CD4-positive, alpha-beta T cell treated with Interleukin-2 at 100 ng/mL for 4 hours (primary cell): Measurements from ENCODE around the gene ZNG1F.
"Not testable (repeated sequence)": the region's sequence is repeated elsewhere in the genome, so short reads cannot be mapped to it uniquely, and the experiment has no call there.

ENCODE experiments used
- DNase-seq: peaks from one replicate; pipeline ENCODE4 v3.0.0-alpha.2; 2020; ENCODE audit warnings: low spot score

Gene ZNG1F

DNA sequence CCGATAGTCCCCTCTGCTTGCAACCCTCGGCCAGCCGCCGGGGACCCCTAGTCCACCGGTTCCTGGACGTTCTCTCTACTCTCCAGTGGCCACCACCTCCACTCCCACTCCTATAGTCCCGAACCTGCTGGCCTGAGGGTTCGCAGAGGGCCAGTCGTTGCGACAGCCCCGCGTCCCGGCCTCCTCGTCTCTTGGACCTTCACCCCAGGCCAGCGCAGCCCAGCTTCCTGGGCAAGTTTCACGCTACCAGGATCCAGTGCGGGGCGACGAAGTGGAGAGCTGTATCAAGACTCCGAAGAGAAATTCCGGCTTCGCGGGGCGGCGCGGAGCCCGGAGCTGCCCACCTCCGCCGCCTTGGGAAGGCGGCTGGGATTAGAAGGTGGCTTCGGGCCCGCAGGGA is 65.7 kb downstream of the ZNG1F start:
- not testable (repeated sequence) for DNase-seq

DNA sequence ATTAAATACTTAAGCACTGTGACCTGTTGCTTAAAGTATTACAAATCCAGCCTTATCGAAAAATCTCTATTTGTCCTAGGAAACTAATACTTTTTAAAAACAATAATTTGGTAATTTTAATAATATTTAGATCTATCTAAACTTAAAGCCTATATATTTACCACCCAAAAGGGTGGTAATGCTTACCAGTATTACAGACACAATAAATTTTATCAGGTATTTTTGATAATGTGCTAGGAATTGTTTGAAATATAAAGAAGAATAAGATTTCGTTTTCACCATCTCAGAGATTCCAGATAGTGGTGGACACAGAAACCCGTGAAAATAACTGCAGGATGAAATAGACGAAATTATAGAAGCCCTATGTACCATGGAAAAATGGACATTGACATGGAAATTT is 68.4 kb downstream of the ZNG1F start:
- DNase-seq = not testable (repeated sequence)

DNA sequence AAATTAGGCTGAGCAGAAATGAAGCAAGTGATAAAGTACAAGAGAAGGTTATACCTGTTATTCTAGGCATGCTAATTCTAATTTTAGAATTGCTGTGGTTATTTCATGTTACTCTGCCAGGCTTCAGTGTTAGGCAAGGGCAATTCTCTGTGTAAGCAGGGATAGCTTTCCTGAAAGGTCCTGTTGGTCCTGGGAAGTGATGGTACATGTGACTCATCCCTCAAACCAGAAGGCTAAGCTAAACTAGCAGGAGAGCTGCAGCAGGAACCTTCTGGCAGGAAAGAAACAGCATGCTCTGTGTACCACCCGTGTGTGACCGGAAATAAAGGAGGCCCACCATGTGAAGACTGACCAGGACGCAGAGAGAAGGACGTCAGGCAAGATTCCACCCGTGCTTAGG is 69.4 kb downstream of the ZNG1F start:
- DNase-seq = not testable (repeated sequence)

DNA sequence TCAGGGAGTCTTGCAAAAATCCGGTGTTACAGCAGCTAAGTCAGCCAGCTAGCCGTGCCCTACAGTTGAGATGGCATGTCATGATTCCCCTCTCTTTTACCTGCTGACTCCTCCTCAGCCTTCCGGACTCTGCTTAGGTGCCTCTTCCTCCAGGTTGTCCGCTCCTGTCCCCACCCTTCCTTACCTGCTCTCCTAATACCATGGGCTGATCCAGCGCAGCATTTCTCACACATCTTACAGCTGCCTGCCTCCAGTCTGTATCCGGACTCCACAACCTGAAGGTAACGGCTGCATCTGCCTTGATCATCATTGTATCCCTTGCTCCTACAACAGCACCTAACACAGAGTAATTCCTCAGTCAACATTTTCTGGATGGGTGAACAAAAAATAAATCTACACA is 69.8 kb downstream of the ZNG1F start:
- DNase-seq = not testable (repeated sequence)

DNA sequence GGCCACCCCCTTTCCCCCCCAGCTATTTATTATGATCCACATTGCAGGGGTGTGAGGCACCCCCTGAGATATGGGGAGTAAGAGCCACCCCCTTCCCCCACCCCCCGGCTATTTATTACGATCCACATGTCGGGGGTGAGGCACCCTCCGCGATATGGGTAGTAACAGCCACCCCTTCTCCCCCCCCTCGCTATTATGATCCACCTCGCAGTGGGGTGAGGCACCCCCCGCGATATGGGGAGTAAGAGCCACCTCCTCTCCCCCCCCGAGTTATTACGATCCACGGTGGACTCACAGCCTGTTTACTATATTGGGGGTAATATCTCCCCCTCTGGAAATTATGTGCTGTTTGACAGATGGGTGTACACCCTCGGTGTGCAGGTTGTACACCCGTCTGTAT is 75.8 kb downstream of the ZNG1F start:
- not testable (repeated sequence) for DNase-seq

DNA sequence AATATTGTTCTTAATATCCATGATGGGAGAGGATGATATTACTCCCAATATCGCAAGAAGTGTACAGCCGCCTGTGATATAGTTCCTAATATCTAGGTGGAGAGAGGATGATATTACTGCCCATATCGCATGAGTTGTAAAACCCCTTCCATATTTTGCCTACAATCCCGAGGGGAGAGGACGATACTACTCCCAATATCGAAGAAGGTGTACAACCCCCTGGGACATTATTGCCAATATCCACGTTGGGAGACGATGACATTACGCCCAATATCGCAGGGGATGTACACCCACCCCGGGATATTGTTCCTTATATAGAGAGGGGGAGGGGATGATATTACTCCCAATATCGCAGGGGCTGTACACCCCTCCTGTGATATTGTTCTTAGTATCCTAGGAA is 77.7 kb downstream of the ZNG1F start:
- not testable (repeated sequence) for DNase-seq

DNA sequence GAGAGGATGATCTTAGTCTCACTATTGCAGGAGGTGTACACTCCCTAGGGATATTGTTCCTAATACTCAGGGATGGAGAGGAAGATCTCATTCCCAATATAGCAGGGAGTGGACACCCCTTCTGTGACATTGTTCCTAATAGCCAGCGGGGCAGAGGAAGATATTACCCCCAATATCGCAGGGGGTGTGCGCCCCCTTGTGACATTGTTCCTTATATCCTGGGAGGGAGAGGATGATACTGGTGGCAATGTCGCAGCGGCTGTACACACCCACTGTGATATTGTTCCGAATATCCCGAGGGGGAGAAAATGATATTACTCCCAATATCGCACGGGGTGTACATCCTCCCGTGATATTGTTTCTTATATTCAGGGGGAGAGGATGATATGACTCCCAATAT is 78.2 kb downstream of the ZNG1F start:
- not testable (repeated sequence) for DNase-seq

DNA sequence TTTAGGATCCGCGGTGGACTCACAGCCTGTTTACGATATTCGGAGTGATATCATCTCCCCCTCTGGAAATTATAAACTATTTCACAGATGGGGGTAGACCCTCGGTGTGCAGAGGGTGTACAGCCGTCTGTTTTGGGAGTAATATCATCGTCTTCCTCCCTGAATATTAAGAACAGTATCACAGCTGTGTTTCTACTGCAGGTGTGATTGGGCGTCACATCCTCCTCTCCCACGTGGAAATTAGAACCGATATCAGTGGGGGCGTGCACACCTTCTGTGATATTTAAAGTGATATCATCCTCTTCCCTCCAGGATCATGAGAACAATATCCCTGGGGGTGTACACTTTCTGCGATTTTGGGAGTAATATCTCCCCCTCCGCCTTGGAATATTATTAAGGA is 79.9 kb downstream of the ZNG1F start:
- not testable (repeated sequence) for DNase-seq

DNA sequence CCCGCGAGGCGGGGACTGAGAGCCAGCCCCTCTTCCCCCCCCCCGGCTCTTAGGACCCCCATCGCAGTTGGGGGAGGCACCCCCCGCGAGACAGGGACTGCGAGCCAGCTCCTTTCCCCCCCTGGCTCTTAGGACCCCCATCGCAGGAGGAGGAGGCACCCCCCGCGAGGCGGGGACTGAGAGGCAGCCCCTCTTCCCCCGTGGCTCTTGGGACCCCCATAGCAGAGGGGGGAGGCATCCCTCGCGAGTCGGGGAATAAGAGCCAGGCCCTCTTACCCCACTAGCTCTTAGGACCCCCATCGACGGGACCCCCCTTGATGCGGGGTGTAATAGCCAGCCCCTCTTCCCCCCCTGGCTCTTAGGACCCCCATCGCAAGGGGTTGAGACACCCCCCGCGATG is 80.3 kb downstream of the ZNG1F start:
- DNase-seq = not testable (repeated sequence)

DNA sequence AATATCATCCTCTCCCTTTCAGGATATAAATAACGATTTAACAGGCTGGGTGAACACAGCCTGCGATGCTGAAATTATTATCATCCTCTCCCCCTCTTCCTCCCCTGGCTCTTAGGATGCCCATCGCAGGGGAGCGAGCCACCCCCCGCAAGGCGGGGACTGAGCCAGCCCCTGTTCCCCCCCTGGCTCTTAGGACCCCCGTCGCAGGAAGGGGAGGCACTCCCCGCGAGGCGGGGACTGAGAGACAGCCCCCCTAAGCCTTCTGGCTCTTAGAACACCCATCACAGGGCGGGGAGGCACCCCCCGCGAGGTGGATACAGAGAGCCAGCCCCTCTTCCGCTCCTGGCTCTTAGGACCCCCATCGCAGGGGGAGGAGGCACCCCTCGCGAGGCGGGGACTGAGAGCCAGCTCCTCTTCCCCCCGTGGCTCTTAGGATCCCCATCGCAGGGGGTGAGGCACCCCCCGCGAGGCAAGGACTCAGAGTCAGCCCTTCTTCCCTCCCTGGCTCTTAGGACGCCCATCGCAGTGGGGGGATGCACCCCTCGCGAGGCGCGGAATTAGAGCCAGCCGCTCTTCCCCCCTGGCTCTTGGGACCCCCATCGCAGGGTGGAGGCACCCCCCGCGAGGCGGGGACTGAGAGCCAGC is 82.5 kb downstream of the ZNG1F start:
- DNase-seq = not testable (repeated sequence)

DNA sequence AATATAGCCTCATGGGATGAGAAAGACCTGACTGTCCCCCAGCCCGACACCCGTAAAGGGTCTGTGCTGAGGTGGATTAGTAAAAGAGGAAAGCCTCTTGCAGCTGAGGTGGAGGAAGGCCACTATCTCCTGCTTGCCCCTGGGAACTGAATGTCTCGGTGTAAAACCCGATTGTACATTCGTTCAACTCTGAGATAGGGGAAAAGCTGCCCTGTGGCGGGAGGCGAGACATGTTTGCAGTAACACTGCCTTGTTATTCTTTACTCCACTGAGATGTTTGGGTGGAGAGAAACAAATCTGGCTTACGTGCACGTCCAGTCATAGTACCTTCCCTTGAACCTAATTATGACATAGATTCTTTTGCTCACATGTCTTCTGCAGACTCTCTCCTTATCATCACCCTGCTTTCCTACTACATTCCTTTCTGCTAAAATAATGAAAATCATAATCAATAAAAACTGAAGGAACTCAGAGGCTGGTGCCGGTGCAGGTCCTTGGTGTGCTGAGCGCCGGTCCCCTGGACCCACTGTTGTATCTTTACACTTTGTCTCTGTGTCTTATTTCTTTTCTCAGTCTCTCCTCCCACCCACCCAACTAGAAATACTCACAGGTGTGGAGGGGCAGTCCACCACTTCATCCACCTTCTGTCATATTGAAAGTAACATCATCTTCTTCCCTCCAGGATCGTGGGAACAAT is 83.4 kb downstream of the ZNG1F start:
- not testable (repeated sequence) for DNase-seq

DNA sequence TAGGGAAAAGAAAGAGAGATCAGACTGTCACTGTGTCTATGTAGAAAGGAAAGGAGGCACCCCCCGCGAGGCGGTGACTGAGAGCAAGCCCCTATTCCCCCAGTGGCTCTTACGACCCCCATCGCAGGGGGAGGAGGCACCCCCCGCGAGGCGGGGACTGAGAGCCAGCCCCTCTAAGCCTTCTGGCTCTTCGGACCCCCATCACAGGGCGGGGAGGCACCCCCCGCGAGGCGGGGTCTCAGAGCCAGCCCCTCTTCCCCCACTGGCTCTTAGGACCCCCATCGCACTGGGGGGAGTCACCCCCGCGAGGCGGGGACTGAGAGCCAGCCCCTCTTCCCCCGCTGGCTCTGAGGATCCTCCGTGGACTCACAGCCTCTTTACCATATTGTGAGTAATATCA is 84.6 kb downstream of the ZNG1F start:
- DNase-seq = not testable (repeated sequence)

DNA sequence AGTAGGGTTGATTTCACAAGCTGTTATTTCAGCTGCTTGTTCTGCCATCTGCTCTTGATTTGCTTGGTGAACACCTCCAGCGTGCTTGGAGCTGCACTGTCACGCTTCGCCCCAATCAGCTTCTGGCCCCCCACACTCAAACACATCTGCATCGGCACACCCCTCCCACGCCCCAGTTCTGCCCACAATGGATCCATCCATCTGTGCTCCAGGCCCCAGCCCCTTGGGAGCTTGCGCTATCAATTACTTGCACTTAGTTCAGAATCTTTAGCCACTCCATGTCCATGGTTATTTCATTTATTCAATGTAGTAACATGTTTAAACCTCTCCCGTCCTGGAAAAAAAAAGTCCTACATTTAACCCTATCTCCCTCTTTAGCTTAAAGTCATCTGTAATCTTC is 88.6 kb downstream of the ZNG1F start:
- not testable (repeated sequence) for DNase-seq

DNA sequence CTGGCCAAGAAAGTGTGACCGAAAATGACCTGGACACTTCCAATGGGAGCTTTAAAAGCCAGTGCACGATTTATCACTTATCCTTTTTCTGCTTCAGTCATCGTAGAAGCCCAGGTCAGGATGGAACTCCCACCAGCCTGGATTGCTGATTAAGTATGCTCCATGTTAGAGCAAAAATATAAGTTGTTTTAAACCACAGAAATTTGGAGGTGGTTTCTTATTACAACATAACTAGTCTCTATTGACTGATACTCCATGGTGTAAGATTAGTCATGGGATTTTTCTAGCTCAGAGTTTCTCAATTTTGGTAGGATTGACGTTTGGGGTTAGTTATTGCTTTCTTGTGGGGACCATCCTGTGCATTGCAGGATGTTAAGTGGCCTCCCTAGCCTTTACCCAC is 90.4 kb downstream of the ZNG1F start:
- DNase-seq = not testable (repeated sequence)

DNA sequence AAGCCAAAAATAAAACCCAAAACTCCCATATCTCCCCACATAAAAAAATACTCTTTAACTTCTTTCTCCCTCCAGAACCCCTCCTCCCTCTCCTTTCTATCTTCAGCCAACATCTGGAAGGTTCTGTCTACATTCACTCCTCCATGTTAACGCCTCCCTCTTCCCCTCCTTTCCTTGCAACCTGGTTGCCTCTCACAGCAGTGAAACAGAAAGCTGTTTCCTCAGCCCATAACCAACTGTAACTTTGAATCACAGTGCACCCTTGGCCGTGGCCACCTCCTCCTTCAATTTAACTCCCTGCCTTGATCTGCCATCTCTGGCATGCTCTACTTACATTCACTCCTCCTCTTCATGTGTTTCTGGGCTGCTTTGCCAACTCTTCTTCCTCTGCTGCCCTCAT is 94.1 kb downstream of the ZNG1F start:
- not testable (repeated sequence) for DNase-seq

DNA sequence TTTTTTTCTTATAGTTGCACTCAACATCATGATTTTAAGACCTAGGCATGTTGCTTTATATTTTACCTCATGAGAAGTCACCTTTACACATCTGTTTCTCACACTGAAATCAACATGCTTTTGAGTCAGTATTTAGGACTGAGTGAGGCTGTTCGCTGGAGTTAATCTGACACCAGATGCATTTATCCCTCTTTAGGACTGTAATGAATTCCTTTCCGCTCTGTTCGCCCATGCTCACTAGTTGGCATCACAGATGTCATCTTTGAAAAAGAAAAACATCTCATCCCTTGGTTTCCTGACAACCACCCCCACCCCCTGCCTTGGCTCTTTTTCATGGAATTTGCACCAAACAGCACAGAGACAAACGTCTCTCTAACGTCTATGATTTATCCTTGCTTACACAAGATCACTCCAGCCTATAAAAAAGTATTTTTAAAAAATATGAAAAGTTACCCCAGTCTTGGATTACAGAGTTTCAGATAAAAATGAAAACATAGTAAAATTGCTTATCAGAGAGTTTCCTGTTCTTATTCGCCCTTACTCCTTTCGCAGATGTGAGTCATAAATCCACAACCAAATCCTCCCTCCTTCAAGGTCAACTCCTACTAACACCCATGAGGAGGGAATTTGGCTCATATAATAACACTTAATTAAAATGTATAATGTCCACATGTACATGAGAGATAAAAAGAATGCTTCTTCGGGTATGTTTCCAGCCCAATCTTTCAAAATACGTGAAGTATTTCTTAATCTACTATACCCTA is 94.9 kb downstream of the ZNG1F start:
- not testable (repeated sequence) for DNase-seq

DNA sequence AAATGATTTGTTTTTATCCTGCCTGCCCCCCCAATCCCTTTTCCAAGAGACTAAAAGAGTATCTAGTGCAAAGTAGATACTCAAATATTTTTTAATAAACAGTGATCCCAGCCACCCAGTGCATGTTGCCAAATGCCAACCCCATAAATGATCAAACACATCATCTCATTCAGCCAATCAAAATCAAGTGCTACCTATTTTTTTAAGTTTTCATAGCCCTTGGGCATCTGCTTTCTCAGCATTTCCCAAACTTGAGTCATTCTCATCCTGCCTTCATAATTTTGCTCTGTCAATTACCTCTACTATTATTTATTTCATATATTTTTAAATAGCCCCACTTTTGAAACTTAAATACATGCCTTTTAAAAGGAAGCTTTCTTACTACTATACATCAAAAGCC is 98.2 kb downstream of the ZNG1F start:
- DNase-seq = not testable (repeated sequence)

DNA sequence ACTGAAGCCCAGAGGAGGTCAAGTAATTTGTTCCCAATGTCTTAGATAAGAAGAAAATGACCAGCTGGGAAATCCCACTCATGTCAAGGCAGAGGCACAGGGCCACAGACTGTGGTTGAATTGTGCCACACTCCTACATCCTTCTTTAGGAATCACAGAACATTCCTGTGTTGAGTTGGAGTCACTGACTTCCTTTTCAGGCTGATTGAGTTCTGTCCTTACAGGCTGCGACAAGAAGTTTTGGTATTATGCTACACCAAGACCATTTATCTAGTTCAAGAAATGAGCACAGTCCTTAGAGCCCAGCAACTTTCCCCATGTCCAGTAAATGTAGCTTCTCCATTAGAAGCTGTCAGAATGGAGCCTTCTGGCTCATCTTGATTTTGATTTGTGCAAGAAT is 98.7 kb downstream of the ZNG1F start:
- DNase-seq = not testable (repeated sequence)

DNA sequence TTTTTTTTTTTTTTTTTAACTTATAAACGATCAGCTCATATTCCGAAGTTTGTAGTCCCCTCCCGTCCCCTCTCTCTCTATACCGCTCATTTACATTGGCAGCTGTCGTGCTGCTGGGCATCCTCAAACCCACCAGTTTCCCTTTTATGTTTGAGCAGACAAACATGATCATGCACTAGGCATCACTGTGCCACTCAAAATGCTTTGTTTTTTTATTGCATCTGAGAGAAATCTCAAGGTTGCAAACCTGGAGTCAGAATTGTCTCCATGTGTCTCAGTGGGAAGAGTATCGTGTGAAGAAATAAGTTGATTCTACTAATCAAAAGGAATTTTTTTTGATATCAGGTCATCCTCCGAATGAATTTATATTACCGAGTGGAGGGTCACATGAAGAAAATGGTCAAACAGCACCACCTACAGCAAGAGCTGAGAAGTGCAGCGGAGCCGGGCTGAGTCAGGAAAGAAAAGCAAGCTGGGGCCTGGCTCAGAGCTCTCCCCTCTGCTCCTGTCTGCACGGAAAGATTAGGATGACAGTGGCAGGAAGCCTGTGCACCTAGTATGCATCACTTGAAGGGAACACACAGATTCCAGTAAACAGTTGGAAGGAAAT is 100.6 kb downstream of the ZNG1F start:
- DNase-seq = not testable (repeated sequence)

DNA sequence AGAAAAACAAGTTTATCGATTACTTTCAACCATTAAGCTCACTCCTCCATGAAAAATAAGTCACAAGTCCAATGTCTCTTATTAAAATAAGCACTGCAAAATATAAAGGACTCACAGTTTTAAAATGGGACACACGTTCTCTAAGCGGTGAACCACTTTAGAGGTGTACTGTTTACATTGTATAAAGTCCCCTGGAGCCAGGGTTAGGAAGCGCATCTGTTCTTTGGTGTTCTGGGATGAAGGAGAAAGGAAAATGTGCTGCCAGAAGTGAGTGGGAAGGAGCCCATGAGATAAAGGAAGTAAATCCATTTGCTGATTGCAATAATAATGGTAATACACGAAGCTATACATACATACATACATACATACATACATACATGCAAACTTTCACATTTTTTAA is 101.2 kb downstream of the ZNG1F start:
- not testable (repeated sequence) for DNase-seq

DNA sequence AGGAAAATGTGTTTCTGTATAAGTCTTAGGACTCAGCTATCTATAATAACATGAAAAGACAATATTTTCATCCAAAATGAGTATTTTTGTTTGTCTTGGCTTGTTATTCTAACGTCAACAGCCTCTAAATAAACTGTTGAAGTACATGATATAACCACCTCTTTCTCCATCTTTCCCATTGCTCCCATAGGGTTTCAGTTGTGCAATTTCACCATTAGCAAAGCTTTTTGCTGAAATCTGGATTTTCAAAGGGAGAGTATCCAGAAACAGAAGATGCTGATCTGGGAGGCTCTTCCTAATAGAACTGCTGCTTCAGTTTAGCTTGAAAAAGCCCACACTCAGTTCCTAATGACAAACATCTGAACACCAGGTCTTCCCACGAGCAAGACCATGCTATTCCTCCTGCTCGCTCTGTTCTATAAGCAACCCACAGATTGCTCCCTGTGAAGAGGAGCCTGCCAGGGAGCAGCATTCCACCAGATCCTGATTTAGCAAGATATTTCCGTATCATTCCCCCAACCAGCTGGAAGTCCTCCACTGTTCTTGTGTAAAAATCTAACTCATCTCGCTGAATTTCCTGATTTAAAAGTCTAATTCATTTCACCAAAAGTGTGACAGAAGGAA is 101.8 kb downstream of the ZNG1F start:
- DNase-seq = not testable (repeated sequence)

DNA sequence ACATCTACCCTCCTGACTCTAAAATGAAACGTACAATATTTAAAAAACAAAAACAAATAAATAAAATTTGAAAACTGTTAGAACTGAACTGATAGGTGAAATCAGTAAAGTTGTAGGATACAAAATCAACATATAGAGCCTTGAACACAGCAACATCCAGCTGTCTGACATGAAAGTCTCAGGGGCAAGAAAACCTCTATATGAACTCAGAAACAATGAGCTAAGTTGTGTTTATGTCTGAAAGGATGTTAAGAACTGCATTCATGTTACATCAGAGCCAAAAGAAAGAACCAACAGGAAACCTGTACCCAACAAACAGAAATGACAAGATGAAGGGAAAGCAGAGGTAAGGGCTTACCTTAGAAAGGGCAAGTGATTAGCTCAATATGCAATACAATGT is 102.4 kb downstream of the ZNG1F start:
- not testable (repeated sequence) for DNase-seq
